SK-N-MC (cell line): ENCODE measurements around the gene LINGO1.

Experiments used
- EZH2 ChIP-seq: fragments of 200-600 bp; sonication (generic); IDR thresholded peaks from one replicate; pipeline ENCODE4 v1.6.1; 2017; ENCODE audit warnings: antibody characterized with exemption
- FOXP2 ChIP-seq: optimal IDR thresholded peaks from 2 replicates; pipeline ENCODE3; 2011; ENCODE audit warnings: mild to moderate bottlenecking, moderate library complexity; ENCODE audit not compliant: insufficient read depth; ENCODE audit errors: extremely low read length, control extremely low read depth
- POLR2AphosphoS5 ChIP-seq: IDR thresholded peaks from 2 replicates; pipeline ENCODE4 v1.6.1; 2012; ENCODE audit warnings: mild to moderate bottlenecking, low read depth, low read length, borderline replicate concordance

- TF ChIP-seq POLR2AphosphoS5, result no peak
- no peak for TF ChIP-seq EZH2
- TF ChIP-seq FOXP2, result no peak
Observed at GRCh38 chr15:77621847-77622208, 10.9 kb downstream of the LINGO1 start.
